ENCODE measurements around the gene FGFRL1.

The FGFRL1 gene

GRCh38 chr4:1055721-1056590 is 44.5 kb downstream of the FGFRL1 start:
- peak; percentile 60 to 63 for DNase-seq

- DNase-seq = no peak
Measured at GRCh38 chr4:1056671-1057402, 45.4 kb downstream of the FGFRL1 start.

GRCh38 chr4:1057403-1057745 is 45.9 kb downstream of the FGFRL1 start:
- no peak for DNase-seq

GRCh38 chr4:1058198-1058996 is 47.0 kb downstream of the FGFRL1 start:
- DNase-seq = no peak

- DNase-seq = no peak
Measured at GRCh38 chr4:1058997-1059665, 47.7 kb downstream of the FGFRL1 start.

GRCh38 chr4:1060121-1060520 is 48.7 kb downstream of the FGFRL1 start:
- DNase-seq = no peak

GRCh38 chr4:1060621-1061020 is 49.2 kb downstream of the FGFRL1 start:
- no peak for DNase-seq

GRCh38 chr4:1061056-1061700 is 49.8 kb downstream of the FGFRL1 start:
- no peak for DNase-seq

GRCh38 chr4:1061760-1062159 is 50.3 kb downstream of the FGFRL1 start:
- no peak for DNase-seq

GRCh38 chr4:1062419-1062818 is 51.0 kb downstream of the FGFRL1 start:
- no peak for DNase-seq

GRCh38 chr4:1065732-1066131 is 54.3 kb downstream of the FGFRL1 start:
- DNase-seq = no peak

GRCh38 chr4:1069394-1069793 is 58.0 kb downstream of the FGFRL1 start:
- DNase-seq = no peak

- DNase-seq = peak; percentile 39 to 46
Measured at GRCh38 chr4:1072830-1073446, 61.5 kb downstream of the FGFRL1 start.

GRCh38 chr4:1074077-1074476 is 62.7 kb downstream of the FGFRL1 start:
- no peak for DNase-seq

- no peak for DNase-seq
Measured at GRCh38 chr4:1075225-1075624, 63.8 kb downstream of the FGFRL1 start.

- no peak for DNase-seq
Measured at GRCh38 chr4:1075809-1076699, 64.6 kb downstream of the FGFRL1 start.
